ENCODE results near the gene OAS3. TPM values are rescaled to one million over a fixed set of nuclear protein-coding genes. Genes with fewer than 3 reads are reported as not detected.
A peak's percentile ranks its signal among the peaks of the same experiment; 100 is the strongest.
"Not testable (repeated sequence)": the region's sequence is repeated elsewhere in the genome, so short reads cannot be mapped to it uniquely, and the experiment has no call there.

The OAS3 gene
- polyA plus RNA-seq, 3 donors: 3.6 to 7.3 (median 7.1) TPM

DNA sequence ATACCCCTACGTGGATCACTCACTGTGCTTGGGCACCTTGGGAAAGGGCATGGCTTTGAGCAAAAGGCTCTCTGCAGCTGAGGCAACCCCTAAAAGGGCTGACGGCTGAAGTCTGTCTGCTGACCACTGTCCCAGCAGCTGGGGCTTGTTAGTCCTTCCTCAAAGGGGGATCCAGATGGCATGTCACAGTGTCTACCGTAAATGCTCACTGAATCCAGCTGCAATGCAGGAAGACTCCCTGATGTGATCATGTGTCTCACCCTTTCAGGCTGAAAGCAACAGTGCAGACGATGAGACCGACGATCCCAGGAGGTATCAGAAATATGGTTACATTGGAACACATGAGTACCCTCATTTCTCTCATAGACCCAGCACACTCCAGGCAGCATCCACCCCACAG lies 19.2 kb upstream of the OAS3 start:
- 88 to 92% (median 89%) methylated on average over 6 of the region's 6 CpGs for WGBS, 3 donors

DNA sequence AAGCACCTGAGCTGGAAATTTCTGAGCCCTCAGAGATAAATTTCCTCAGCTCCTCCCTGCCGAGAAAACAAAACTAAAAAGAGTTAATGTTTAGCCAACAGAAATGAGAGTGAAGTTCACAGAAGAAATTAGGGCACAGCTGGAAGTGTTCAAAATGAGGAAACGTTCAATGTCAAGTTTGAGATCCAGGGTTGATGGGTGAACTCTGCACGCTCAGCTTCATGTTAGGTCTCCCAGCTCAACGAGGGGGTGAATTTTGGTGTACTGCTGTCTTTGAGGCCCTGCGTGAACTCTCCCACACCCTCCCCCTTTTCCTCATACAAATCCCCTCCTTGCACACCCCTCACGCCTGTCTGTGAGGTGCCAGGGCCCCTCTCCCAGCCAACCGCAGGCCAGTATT lies 13.3 kb upstream of the OAS3 start:
- no peak overlapping the region for H3K27ac ChIP-seq (ENCODE audit: low read depth, low read length)
- WGBS, 3 donors: 21 to 39% (median 24%) methylated on average over 7 of the region's 7 CpGs

More for the DNA sequence above, 19.2 kb upstream of the OAS3 start:
- H3K27ac ChIP-seq (ENCODE audit: low read depth, low read length): no peak overlapping the region

- not testable (repeated sequence) for H3K27ac ChIP-seq (ENCODE audit: low read depth, low read length)
- 47 to 80% (median 67%) methylated on average over 7 of the region's 7 CpGs for WGBS, 3 donors
These were observed 11.7 kb upstream of the OAS3 start for GRCh38 chr12:112926416-112927033.

GRCh38 chr12:112927475-112927874 lies 10.8 kb upstream of the OAS3 start:
- no peak overlapping the region for H3K27ac ChIP-seq (ENCODE audit: low read depth, low read length)
- WGBS, 3 donors: 62 to 80% (median 64%) methylated on average over 3 of the region's 3 CpGs

DNA sequence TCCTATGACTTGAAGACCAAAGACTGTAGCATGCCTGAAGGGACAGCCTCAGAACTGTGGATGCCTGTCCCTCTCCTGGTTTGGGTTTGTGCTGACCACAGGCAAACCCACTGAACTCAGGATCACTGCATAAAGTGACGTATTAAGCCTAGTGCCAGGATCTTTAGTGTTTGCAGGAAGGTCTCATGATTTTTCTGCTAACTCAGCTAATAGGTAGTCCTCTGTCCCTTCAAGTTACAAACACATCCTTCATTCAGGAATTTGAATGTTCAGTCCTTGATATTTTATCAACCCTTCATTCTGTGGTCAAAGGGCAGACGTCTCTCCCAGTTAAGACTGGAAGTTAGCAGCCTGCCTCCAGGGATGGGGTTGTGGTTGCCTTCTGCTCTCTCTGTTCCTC lies 10.3 kb upstream of the OAS3 start:
- 46 to 80% (median 48%) methylated on average over 2 of the region's 2 CpGs for WGBS, 3 donors
- H3K27ac ChIP-seq (ENCODE audit: low read depth, low read length): no peak overlapping the region

DNA sequence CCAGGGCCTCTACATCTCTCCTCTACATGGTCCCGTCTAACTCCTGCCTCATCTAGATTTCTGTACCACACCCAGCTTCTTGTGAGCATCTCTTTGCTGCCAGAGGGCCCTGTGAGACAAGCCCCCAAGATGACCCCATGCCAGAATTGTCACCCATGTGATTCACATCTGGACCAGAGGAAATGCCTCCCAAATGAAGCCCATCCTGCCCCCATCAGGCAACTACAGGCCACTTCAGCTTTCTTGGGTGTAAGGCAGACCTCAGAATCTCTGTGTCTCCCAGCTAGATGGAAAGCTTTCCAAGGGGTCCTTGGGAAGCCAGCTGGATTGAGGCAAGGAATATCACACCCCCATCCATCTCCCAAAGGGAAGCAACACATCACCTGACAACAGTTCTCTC lies 9.3 kb upstream of the OAS3 start:
- H3K27ac ChIP-seq (ENCODE audit: low read depth, low read length): no peak overlapping the region
- WGBS, 3 donors: 82 to 100% (median 85%) methylated on average over 1 of the region's 1 CpG

DNA sequence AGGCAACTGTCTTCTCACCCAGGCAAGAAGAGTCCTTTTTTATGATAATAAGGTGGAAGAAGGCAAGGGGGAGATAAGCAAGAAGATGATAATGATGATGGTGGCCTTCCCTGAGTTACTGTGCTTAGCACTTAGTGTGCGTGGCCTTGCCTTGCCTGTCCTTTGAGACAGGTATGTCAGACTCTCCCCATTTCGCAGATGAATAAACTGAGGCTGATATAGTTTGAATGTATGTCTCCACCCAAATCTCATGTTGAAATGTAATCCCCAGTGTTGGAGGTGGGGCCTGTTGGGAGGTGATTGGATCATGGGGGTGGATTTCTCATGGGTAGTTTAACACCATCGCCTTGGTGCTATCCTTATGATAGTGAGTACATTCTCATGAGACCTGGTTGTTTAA lies 8.6 kb upstream of the OAS3 start:
- WGBS, 3 donors: 93 to 97% (median 94%) methylated on average over 3 of the region's 3 CpGs

GRCh38 chr12:112930350-112930749 lies 7.9 kb upstream of the OAS3 start:
- 91 to 100% (median 91%) methylated on average over 2 of the region's 2 CpGs for WGBS, 3 donors
- no peak overlapping the region for H3K27ac ChIP-seq (ENCODE audit: low read depth, low read length)

More for the DNA sequence above, 8.6 kb upstream of the OAS3 start:
- H3K27ac ChIP-seq (ENCODE audit: low read depth, low read length): no peak overlapping the region

DNA sequence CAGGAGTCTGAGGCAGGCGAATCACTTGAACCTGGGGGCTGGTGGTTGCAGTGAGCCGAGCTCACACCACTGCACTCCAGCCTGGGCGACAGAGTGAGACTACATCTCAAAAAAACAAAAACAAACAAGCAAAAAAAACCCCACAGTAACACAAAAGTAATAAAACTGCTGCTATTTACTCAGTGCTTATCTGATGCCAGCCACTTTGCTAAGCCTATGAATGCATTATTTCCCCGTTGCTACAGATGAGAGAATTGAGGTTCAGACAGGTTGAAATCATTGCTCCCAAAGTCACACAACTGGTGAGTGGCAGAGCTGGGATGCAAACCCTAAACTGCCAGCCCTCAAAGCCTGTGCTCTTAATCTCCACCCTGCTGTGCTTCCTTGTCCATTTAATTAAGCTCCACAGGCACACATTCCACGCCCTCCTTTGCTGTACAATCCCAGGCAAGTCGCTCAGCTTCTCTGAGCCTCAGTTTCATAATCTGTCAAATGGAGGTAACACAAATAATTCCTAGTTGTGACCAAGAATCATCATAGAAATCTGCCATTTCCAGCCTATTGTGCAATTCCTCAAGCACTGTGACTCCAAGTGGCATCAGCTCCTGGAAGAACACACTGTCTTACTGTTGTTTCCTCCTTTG lies 5.7 kb upstream of the OAS3 start:
- H3K27ac ChIP-seq (ENCODE audit: low read depth, low read length): no peak overlapping the region
- WGBS, 3 donors: 58 to 83% (median 70%) methylated on average over 6 of the region's 6 CpGs

- 65 to 87% (median 80%) methylated on average over 2 of the region's 2 CpGs for WGBS, 3 donors
- H3K27ac ChIP-seq (ENCODE audit: low read depth, low read length): no peak overlapping the region
These were observed 5.2 kb upstream of the OAS3 start for GRCh38 chr12:112933129-112933505.

DNA sequence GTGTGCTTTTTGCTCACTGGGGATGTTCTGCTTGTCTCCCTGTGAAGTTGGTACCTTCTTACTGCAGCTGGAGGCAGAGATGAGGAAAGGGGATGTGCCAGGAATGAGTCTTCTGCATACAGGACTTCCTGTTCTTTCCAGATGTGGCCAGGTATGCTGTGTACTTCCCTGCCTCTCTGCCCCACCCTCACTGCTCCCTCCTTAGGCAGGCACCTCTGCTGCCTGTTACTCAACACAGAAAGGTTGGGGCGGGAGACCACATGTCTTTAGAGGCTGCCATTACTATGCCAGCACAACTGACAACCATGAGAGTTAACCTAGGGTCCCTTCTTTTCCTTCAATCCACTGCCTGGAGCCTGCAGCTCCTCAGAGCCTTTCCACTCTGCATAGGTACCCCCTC lies 2.0 kb upstream of the OAS3 start:
- no peak overlapping the region for H3K27ac ChIP-seq (ENCODE audit: low read depth, low read length)
- WGBS, 3 donors: 63 to 81% (median 76%) methylated on average over 1 of the region's 1 CpG

DNA sequence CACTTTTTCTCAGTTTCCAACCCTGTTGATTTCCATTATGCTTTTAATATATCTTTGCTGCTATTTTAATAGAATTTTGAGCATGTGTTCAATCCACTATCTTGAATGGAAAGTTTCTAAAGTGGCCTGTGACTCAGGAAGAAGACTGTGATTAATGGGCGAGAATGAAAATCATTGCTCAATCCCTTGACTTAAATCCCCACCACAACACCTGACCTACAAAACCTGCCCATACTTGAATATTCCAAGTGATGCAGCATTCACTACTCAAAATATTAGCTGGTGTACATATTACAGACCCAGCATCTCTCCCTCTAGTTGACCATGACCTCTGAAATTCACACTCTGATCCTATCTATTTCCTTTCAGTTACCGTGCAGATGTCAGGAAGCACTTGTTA lies 1.3 kb upstream of the OAS3 start:
- WGBS, 3 donors: 31 to 59% (median 39%) methylated on average over 2 of the region's 2 CpGs
- H3K27ac ChIP-seq (ENCODE audit: low read depth, low read length): peak overlapping the region; percentile 32

GRCh38 chr12:112938751-112939150 lies 477 bp downstream of the OAS3 start:
- WGBS, 3 donors: 13 to 19% (median 17%) methylated on average over 11 of the region's 11 CpGs
- H3K27ac ChIP-seq (ENCODE audit: low read depth, low read length): no peak overlapping the region

GRCh38 chr12:112939761-112940381 lies 1.6 kb downstream of the OAS3 start:
- no peak overlapping the region for H3K27ac ChIP-seq (ENCODE audit: low read depth, low read length)
- 30 to 67% (median 35%) methylated on average over 7 of the region's 7 CpGs for WGBS, 3 donors

DNA sequence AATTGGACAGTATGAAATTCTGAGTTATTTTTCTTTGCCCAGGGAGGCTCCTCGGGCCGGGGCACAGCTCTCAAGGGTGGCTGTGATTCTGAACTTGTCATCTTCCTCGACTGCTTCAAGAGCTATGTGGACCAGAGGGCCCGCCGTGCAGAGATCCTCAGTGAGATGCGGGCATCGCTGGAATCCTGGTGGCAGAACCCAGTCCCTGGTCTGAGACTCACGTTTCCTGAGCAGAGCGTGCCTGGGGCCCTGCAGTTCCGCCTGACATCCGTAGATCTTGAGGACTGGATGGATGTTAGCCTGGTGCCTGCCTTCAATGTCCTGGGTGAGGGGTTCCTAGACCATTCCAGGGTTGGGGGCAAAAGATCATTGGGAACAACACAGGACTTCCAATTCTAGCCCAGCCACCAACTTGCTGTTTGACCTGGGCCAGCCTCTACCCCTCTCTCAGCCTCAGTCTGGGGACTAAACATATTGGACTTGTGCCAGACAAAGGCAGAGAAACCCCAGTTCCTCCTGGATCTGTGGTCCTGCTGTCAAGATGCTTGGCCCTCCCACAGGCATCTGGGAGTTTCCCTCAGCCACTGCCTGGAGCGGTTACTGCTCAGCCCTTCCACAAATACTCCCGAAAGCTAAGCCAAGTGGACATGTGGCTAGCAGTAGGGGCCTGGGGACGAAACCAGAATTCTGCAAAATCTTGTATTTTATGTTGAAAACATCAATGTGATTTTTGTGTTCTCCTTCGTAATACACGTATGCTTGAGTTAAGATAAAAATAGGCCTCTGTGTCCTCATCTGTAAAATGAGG lies 3.5 kb downstream of the OAS3 start:
- no peak overlapping the region for H3K27ac ChIP-seq (ENCODE audit: low read depth, low read length)
- WGBS, 3 donors: 88 to 92% (median 92%) methylated on average over 16 of the region's 16 CpGs

- WGBS, 3 donors: 96 to 100% (median 100%) methylated on average over 1 of the region's 1 CpG
- H3K27ac ChIP-seq (ENCODE audit: low read depth, low read length): no peak overlapping the region
These were observed 4.3 kb downstream of the OAS3 start for GRCh38 chr12:112942572-112942971.

- 90 to 95% (median 93%) methylated on average over 15 of the region's 15 CpGs for WGBS, 3 donors
These were observed 5.9 kb downstream of the OAS3 start for GRCh38 chr12:112944024-112944690.

DNA sequence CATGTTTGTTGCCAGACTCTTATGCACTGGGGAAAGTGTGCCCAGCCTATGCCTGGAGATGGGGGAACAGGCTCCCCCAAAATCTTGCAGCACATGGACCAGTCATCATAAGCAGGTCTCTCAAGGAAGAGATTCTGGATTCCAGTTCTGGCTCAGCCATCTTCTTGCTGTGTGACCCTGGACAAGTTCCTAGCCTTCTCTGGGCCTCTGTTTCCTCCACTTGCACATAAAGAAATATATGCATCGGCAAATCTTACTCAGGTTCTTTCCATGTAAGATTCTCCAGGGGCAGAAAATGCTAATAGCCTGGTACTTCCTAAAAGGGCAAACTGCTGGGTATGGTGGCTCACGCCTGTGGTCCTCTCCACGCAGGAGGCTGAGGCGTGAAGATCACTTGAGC lies 7.2 kb downstream of the OAS3 start:
- 95 to 98% (median 98%) methylated on average over 4 of the region's 4 CpGs for WGBS, 3 donors
- no peak overlapping the region for H3K27ac ChIP-seq (ENCODE audit: low read depth, low read length)

More at GRCh38 chr12:112944024-112944690, 5.9 kb downstream of the OAS3 start:
- H3K27ac ChIP-seq (ENCODE audit: low read depth, low read length): no peak overlapping the region

Data from adipose tissue (tissue), 3 donors.